GM21515 (cell line): ENCODE data around the gene PYCARD.
"Not testable (repeated sequence)": the region's sequence is repeated elsewhere in the genome, so short reads cannot be mapped to it uniquely, and the experiment has no call there.

Experiments used
- ATAC-seq: cut with Tn5 transposase; IDR thresholded peaks from one replicate; pipeline ENCODE4 v1.9.1; 2021; ENCODE audit not compliant: unreplicated experiment

PYCARD gene

DNA sequence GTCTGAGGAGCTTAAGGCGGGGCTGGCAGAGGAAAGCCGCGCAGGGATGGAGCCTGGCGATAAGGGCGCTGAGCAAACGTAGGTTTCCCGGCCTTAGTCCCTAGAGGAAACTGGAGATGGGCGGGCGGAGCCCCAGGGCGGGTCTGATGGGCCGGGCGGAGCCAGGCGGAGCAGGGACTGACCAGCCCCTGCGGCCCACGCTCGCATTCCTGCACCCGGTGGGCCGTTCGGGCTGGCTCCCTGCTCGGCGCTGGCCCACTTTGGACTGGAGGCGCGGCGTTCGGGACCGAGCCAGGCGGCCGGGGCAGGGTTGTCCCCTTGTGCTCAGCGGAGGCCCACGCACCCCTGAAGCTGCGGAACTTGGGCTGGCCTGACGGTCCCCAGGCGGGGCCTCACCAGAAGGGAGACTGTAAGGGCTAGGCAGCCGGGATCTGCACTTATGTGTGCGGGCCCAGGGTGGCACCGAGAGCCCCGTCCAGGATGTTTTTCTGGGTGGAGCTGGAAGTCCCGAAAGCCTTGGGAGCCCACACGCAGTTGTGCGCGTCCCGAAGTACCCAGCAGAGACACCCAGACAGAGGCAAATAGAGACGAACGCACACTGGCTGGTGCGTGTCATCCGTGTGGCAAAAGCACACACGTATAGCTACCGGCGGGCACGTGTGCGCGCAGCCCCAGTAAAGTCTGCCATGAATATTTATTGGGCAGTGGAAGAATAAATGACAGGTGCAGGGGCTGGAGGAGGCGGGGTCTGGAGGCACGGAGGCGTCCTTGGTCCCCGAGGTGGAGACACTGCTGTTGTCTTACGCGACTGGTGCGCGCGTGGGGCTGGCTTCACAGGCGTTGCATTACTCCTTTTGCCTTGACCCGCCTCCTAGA is 13.0 kb upstream of the PYCARD start:
- ATAC-seq, result no peak

DNA sequence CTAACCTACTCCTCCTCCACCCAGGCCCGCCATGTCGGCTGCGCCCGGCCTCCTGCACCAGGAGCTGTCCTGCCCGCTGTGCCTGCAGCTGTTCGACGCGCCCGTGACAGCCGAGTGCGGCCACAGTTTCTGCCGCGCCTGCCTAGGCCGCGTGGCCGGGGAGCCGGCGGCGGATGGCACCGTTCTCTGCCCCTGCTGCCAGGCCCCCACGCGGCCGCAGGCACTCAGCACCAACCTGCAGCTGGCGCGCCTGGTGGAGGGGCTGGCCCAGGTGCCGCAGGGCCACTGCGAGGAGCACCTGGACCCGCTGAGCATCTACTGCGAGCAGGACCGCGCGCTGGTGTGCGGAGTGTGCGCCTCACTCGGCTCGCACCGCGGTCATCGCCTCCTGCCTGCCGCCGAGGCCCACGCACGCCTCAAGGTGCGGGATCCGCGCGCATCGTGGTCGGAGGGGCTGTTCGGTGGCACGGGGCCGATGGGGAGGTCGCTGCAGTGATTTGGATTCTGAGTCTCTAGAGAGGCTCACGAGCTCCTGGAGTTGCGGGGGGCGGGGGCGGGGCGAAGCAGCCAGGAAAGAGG is 12.2 kb upstream of the PYCARD start:
- ATAC-seq, result no peak

GRCh38 chr16:31213877-31214707 is 11.5 kb upstream of the PYCARD start, which contains the start of gene TRIM72:
TRIM72 (plus strand) TSS chr16:31214119; CDS start chr16:31214739, 620 bp downstream.
- no peak for ATAC-seq

DNA sequence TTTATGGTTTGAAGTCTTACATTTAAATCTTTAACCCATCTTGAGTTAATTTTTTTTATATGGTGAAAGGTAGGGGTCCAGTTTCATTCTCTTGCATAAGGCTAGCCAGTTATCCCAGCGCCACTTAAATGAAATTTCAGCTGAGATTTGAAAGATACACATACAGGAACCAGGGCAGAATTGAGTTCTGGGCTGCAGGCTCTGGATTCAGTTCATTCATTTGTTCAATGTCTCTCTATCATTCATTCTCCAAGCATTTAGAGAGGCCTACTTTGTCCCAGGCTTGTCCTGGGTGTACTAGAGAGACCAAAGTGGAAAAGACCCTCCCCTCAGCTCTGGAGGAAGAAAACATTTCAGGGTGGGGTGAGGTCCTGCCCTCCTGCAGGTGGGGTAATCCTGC is 10.8 kb upstream of the PYCARD start:
- no peak for ATAC-seq

GRCh38 chr16:31206776-31207175 is 4.2 kb upstream of the PYCARD start:
- ATAC-seq, result no peak

DNA sequence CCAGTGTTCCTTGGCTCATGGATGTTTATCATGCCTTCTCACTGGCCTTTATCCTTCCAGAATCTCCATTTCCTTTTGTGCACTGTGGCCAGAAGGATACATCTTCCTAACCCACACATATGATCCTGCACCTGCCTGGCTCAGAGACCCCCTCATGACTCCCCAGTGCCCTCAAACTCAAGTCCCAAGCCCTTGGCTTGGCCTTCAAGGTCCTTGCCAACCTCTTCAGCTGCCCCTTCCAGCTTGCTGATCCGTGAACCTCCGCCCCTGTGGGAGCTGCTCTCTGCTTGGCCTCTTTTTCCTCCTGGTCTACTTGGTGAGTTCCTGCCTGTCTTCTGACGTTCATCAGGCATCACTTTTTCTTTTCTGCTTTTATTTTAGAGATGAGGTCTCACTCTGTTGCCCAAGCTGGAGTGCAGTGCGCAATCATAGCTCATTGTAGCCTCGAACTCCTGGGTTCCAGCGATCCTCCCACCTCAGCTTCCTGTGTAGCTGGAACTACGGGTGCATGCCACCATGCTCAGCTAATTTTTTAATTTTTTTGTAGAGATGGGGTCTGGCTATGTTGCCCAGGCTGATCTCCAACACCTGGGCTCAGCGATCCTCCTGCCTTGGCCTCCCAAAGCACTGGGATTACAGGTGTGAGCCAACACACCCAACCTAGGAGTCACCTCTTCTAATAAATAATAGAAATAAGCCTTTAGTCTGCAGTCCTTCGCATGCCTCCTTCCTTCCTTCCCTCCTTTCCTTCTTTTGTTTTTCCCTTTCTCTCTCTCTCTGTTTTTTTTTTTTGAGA is 2.5 kb upstream of the PYCARD start:
- no peak for ATAC-seq

- ATAC-seq, result peak; percentile 50
Measured at GRCh38 chr16:31201582-31202413, 762 bp downstream of the PYCARD start.

- no peak for ATAC-seq
Measured at GRCh38 chr16:31200821-31201568, 1.6 kb downstream of the PYCARD start.

- ATAC-seq, result not testable (repeated sequence)
Measured at GRCh38 chr16:31200111-31200510, 2.4 kb downstream of the PYCARD start.

DNA sequence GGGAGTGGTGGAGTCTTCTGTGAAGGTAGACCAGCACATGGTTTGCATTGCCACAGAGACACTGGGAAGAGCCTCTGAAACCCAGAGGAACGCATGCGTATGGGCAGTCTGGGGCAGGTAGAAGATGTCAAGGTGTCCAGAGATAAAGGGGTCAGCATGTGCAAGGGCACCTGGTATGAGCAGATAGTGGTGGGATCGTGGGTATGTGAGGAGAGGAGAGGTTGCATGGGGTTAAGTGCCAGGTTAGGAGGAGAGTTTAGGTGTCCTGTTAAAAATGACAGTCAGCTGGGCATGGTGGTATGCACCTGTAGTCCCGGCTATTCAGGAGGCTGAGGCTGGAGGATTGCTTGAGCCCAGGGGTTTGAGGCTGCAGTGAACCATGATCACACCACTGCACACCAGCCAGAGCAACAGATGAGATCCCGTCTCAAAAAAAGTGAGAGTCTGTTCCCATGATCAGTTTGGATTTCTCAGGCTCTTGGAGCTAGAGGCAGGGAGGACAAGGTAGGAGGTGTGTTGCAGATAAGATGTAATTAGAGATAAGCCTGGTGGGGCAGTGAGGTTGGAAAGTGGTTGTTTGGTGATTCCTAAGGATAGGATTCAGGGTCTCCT is 3.0 kb downstream of the PYCARD start:
- ATAC-seq, result no peak

GRCh38 chr16:31198207-31198882 is 4.2 kb downstream of the PYCARD start:
- no peak for ATAC-seq

DNA sequence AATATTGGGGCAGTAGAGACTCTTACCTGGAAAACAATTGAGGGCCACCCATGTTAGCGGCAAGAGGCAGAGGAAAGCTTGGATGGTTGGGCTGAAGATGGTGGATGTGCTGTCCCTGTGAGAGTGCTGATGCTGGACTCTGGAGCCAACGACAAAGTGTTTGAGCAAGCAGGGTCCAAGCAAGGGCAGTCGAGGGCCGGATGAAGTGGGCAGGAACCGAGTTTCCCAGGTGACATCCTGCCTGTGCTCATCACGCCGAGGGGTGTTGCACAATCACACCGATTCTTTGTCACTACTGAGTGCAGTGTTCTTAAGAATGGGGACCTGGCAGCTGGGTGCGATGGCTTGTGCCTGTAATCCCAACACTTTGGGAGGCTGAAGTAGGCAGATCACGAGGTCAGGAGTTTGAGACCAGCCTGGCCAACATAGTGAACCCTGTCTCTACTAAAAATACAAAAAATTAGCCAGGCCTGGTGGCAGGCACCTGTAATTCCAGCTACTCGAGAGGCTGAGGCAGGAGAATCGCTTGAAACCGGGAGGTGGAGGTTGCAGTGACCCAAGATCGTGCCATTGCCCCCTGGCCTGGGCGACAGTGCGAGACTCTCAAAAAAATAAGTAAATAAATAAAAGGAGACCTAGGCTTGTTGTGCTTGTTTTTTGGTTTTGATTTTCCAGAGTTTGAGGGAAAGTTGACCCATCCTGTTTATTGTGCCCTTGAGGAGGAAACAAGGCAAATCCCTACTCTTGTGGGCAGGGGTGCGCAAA is 6.1 kb downstream of the PYCARD start:
- ATAC-seq, result no peak

DNA sequence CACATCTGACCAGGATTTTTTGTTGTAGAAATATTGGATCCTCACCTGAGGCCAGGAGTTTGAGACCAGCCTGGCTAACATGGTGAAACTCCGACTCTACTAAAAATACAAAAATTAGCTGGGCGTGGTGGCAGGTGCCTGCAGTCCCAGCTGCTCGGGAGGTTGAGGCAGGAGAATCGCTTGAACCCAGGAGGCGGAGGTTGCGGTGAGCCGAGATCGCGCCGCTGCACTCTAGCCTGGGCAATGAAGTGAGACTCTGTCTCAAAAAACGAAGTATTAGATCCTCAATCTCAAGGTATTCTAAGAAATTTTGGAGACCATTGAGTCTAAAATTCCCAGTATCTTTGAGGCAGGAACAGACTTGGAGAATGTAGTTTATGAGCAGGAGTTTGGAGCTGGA is 6.7 kb downstream of the PYCARD start:
- ATAC-seq, result not testable (repeated sequence)

DNA sequence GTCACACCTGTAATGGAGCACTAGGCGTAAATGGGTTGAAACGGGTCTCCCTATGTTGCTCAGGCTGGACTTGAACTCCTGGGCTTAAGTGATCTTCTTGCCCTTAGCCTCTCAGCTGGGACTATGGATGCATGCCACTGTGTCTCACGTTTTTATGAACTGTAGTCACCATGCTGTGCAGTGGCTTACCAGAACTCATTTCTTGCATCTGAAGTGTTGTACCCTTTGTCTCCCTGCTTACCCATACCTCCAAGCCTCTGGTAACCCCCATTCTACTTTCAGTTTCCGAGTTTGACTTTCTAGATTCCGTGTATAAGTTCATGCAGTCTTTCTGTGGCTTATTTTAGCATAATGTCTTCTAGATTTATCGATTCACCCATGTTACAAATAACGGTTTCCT is 7.7 kb downstream of the PYCARD start:
- ATAC-seq, result no peak

DNA sequence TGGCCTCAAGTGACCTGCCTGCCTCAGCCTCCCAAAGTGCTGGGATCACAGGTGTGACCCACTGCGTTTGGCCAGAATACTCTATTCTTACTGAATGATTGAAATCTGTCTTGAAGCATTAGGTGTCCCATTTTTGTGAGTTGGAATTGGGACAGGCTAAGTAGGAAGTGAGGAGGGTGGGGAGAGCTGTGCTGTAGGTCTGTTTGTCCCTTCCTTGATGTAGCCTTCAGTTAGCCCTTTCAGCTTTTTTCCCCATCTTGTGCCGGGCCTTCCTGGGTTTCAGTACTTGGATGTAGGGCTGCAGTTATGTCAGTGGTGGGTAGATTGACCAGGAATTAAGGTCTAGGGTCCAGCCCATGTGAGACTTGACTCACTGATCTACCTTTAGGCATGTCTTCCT is 8.7 kb downstream of the PYCARD start:
- no peak for ATAC-seq

DNA sequence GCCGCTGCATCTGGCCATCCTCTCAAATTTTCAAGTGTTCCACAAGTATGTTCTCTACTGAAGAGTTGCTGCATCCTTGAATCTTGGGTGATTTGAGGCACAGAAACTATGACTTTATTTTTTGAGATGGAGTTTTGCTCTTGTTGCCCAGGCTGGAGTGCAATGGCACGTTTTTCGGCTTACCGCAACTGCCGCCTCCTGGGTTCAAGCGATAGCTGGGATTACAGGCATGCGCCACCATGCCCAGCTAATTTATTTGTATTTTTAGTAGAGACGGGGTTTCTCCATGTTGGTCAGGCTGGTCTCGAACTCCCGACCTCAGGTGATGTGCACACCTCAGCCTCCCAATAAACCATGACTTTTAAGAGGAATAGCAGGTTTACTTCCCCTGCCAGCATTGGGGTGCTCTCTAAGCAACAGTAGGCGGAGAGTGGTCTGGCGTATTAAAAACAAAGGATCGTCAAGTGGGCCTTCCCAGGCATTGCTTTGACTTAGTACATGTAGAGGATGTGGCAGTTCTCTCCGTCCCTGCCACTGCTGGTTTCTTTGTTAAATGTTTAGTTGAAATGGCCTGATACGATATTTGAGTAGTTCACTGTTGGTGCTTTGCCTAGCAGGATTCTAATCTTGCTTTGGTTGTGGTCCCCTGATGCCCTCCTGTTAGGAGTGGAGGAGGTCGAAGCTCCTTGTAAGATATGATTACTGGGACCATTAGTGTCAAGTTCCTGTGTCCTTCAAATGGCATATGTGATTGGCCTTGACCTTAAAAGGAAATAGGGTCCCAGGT is 9.5 kb downstream of the PYCARD start:
- ATAC-seq, result no peak
